Activated CD4-positive, CD25-positive, alpha-beta regulatory T cell (primary cell): ENCODE results near the gene VRK1.

Experiments used
- DNase-seq, 4 experiments: peaks; one replicate each; lab custom pipeline; 2025; lab: John Stamatoyannopoulos, UW

The VRK1 gene

DNA sequence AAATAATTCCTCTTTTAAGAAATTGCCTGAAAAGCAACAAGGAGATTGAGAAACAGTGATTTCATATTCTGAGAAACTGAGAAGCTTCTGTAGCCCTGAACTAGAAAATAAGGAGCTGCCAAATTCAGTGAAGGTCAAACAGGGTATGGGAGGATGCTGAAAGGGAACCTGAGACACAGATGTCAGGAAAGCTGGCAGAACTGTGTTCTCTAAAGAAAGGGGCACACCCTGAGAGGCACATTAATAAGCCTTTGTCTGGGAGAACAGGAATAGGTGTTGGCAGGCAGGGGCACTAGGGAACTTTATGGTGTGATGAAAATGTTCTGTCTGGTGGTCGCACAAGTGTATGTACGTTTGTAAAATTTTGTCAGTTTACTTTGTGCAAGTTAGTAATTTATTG, 29.6 kb downstream of the VRK1 start:
- no peak for DNase-seq

DNA sequence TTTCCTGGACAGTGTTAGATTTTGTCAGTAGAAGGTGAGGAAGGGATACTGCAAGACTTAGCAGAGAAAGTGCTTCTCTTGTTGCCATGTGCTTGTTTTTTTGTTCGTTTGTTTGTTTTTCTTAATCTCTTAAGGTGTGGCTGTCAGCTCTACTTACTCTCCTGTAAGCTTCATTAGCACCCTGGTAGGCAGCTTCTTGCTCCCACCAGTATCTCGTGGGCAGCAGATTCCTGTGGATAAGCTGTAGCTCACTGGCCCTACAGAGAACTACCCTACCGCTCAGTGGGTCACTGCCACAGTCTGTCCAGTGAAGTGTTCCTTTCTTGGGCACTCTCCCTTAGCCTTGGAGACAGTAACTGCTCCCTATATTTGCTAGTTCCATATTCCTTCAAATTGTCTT, 30.1 kb downstream of the VRK1 start:
- no peak for DNase-seq

- DNase-seq = no peak
Observed at GRCh38 chr14:96829791-96830190, 32.6 kb downstream of the VRK1 start.

DNA sequence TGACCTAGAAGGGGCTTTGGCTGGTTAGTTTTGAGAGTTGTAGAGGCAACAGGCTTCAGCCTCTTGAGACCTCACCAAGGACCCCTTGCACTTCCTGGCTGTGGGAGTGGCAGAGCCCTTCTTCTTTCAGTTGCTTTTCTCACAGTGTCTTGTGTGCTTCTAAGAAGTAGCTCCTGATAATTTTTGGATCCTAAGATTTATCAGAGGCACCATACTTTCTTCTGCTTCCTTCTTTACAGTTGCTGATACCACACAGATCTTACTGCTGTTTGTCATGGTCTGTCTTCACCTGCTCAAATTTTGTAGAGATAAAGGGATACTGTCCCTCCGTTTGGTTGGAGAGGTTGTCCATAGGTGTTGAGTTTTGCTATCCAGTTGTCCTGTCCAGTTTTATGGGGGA, 33.8 kb downstream of the VRK1 start:
- no peak for DNase-seq

DNA sequence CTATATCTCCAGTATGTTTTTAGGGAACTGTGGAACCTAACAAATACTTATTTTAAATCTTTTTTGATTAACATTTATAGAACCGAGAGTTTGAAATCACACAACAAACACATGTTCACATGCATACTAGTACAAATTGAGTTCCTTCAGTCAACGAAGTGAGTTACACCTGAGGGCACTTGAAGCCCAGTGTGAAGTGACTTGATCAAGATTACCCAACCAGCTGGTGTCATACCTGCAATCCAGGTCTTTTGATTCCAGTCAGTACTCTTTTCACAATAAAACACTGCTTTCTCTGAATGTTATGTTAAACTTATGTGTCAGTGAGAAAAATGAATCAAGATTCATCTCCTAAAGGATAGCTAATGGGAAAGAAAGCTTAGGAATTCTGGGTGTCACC, 35.2 kb downstream of the VRK1 start:
- DNase-seq = no peak

DNA sequence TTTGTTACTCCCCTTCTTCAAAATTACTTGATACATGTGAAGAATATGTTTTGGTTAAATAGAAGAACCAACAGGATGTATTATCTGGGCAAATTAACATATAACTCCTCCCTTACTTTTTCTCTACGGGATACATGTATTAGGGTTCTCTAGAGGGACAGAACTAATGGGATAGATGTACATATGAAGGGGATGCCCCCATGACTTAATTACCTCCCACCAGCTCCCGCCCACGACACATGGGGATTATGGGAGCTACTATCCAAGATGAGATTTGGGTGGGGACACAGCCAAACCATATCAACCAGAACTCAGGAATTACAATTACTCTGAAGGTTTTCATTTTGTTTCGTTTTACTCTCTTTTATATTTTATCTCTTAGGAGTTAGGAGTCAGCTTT, 41.3 kb downstream of the VRK1 start:
- DNase-seq = no peak

GRCh38 chr14:96839251-96839650, 42.1 kb downstream of the VRK1 start:
- no peak for DNase-seq

- no peak for DNase-seq
Observed at GRCh38 chr14:96843137-96843536, 46.0 kb downstream of the VRK1 start.

- no peak for DNase-seq
Observed at GRCh38 chr14:96844857-96845570, 47.8 kb downstream of the VRK1 start.

DNA sequence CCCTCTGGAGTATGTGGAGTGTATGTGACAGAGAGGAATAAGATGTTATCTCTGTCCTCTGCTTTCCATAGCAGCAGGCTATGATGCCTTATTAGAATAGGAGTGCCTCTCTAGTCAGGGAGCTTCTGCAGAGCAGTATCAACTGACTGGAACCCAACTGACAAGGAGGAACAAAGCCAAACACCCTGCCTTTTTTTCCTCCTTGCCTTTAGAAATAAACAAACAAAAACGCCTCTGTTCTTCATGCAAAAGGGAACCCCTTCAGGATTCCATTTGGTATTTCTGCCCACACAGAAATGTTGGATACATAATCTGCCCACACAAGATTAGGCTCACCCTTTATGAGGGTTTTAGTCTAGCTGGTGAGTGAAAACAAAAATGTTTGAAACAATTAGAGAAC, 50.3 kb downstream of the VRK1 start:
- no peak for DNase-seq

DNA sequence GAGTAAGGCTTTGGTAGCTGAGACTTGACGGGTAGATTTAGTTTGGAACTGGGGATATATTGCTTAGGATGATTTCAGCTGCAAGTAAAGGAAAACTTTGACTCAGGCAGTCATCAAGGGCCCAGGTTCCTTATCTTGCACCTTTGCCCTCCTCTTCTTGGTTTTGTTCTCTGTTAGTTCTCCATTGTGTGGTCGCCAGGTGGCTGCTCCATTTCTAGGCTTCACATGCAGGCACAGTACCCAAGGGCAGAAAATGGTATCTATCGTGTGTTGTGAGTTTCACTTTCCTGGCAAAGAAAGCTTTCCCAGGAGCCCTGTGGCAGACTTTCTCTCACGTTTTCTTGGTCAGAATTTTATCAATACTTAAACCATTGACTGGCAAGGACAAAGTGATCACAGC, 50.8 kb downstream of the VRK1 start:
- no peak for DNase-seq

GRCh38 chr14:96849733-96850132, 52.6 kb downstream of the VRK1 start:
- DNase-seq = no peak

DNA sequence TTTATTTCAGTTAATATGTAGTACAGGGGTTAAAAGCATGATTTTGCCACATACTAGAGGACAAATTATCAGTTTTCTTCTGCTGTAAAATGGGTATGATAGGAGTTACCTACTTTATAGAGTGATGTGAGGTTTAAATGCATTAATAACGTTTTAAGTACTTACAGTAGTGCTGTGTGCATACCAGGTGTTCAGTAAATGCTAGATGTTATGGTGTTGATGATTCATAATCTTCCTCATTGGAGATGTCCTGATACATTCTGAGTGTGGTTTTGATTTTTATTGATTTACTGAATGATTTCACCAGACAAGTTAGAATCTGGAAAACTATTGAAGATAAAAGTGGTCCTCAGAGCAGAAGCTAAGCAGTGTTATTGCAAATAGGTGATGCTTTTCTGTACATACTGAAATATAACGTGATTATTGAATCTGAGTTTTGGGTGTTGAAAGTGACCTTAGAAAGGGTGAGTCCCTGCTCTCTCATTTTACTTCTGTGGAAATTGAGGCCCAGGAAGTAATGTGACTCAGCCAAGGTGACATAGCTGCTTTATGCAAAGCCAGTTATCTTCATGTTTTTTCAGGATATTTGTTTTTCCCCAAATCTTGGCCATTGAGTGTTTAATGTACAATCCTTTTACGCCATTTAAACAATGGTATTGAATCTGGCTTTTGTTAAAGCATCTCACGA, 54.7 kb downstream of the VRK1 start:
- DNase-seq = no peak

GRCh38 chr14:96852823-96853422, 55.7 kb downstream of the VRK1 start:
- no peak for DNase-seq

DNA sequence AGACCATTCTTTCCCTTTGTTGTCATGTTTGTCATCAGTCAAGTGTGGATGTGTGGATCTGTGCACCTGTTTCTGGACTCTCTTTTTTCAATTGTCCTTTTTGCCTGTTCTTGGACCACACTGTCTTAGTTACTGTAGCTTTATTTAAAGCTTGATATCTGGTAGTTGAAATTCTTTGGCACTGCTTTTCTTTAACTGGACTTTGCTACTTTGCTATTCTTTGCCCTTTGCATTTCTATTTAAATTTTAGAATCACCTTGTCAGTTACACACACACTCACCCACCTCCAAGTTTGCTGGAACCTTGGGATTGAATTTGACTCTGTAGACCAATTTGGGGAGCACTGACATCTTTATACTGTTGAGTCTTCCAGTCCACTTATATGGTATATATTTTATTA, 61.5 kb downstream of the VRK1 start:
- no peak for DNase-seq

DNA sequence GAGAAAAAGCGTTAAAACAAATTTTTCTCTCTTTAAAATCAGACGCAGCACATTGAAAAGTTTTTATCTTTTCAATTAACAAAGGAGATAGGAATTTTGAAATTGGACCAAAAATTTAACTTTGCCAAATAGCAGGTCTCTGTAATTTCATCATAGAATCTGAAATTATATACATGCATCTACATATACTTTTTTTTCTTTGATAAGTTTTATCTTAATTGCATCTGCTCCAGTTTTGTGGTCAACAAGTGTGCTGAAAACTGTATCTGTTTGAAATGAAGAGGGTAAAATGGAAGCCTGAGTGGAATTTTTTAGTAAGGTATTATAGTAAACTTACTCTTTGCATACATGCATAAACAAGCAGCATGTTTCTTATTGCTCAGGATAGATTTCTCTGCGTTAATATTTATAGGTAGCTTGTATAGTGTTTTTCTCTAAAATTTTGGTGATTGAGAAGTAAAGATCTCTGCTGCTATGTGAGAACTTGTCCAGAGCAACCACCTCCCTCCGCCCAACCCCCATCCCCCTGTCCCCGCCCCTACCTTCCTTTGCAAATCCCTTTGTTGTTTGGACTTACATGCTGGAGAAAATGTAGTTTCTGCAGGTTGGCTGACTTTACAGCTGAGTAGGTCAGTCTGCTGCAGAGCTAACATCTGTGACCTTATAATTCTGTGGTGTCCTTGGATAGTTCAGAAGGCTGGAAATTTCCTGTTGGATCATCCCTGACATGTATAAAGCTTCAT, 64.6 kb downstream of the VRK1 start:
- no peak for DNase-seq

GRCh38 chr14:96863327-96863985, 66.3 kb downstream of the VRK1 start:
- no peak for DNase-seq

DNA sequence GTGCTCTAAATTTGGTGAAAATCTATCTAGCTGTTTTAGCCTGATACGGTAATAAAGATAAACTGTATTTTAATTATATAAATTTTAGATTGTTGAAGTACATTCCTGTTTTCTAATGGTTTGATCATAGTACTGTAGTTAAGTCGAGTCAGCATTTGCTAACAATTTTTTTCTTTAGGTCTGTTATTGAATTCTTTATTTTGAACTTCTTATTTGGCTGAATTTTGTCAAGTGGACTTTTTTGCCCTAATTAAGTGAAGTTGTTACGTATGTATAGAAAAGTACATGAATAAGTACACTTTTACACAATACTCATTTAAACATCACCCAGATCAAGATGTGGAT, 66.8 kb downstream of the VRK1 start:
- DNase-seq = no peak

DNA sequence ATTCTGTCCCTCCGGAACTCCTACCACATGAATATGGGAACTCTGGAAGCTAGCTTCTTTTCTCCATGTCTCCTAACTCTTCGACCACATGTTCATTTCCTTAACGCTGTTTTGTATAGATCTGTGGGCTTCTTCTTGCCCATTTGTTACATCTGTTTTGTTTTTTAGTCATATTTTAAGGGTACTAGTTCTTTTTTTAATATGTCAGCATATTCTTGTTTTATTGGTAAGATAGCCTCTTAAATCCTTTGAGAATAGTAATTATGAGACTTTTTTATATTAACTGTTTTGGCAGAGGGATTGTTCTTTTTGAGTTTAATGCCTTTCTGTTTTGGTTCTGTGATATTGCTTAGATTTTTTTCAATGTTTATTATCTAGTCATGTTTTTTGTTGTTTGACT, 70.5 kb downstream of the VRK1 start:
- DNase-seq = no peak

DNA sequence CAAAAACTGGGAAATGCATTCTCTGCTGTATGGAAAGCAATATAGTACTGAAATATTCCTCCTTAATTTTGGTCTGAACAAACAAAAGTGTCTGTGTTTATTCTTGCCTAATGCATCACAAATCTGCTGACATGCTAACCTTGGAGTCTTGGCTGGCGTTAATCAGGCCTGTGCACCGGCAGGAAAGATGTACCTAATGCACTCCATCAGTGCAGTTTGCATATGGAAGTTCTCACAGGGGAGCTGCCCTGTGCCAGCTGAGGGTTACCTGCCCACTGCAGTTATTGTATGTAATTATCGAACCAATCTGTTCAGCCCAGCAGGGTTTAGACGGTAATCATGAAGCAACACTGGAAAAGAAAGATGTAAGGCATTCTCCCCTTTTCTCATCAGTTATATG, 76.9 kb downstream of the VRK1 start:
- DNase-seq = no peak

DNA sequence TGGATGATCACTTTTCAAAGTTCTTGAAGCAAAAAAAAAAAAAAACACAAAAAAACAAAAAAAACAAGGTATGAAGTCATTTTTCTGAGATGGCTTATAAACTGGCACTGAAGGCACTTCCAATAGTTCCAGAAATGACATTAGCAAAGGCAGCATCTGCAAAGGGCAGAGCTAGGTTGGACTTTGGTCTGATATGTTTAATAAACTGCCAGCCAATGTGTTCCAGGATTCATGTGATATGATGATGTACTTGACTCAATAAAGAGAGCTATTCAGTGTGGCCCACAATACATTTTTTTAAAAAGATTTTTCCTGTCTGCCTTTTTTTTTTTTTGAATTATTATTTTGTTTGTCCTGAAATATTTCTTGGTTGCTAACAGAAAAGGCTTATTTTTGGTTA, 79.6 kb downstream of the VRK1 start:
- no peak for DNase-seq

DNA sequence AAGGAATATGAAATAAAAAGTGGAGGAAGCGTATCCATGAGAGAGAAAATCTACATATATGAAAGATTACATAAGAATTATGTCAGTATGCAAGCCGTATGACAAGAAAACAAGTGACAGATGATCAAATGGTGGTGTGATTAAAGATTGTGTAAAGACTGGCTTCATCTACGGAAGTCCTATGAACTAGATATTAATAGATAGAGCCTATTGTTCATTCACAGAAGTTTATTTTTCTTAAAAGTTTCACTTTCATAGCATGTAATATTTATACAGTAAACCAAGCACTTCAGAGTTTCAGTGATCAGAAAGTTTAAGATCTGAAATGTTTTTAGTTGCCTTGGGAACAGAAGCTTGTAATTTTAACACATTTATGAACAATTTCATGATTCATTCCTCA, 84.5 kb downstream of the VRK1 start:
- DNase-seq = no peak
